B cell (primary cell): ENCODE results near the gene PUS3.

ENCODE experiments used
- EZH2 ChIP-seq: IDR thresholded peaks from 2 replicates; pipeline ENCODE4 v1.6.1; 2012; ENCODE audit warnings: borderline replicate concordance, low read depth, mild to moderate bottlenecking, moderate library complexity, low read length; ENCODE audit not compliant: insufficient read depth, poor library complexity, severe bottlenecking
- TF ChIP-seq, protein P1 (sequence below): fragments of 200-600 bp; IDR thresholded peaks from one replicate; pipeline ENCODE4 v1.8.0; 2022; ENCODE audit warnings: antibody characterized with exemption, mild to moderate bottlenecking

DNA sequence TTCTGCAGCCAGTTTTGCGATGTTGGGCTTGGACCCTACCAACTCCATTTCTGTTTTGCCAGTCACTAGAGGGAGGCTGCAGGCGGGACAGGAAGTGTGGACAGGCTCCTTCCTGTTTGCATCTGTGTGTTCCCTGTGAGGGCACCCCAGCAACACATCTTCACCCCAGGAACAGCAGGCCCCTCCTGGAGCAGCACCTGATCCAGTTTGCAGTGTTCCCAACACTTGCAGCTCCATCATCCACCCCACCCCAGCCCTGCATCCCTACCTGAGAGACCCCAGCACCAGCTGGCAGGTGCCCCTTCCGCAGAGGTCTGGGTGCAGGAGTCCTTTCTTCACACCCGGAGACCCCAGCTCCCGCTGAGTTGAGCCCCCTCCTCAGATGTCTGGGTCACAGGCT, 35.4 kb upstream of the PUS3 start:
- TF ChIP-seq, protein P1, sequence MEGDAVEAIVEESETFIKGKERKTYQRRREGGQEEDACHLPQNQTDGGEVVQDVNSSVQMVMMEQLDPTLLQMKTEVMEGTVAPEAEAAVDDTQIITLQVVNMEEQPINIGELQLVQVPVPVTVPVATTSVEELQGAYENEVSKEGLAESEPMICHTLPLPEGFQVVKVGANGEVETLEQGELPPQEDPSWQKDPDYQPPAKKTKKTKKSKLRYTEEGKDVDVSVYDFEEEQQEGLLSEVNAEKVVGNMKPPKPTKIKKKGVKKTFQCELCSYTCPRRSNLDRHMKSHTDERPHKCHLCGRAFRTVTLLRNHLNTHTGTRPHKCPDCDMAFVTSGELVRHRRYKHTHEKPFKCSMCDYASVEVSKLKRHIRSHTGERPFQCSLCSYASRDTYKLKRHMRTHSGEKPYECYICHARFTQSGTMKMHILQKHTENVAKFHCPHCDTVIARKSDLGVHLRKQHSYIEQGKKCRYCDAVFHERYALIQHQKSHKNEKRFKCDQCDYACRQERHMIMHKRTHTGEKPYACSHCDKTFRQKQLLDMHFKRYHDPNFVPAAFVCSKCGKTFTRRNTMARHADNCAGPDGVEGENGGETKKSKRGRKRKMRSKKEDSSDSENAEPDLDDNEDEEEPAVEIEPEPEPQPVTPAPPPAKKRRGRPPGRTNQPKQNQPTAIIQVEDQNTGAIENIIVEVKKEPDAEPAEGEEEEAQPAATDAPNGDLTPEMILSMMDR: no peak
- no peak for TF ChIP-seq EZH2
